Astrocyte of the spinal cord (primary cell): ENCODE results near the gene PERM1.

Source experiments
- DNase-seq: peaks from one replicate; pipeline ENCODE4 v3.0.0; 2011; ENCODE audit warnings: low read depth, low spot score
- H3K4me3 ChIP-seq: 2 replicates; pipeline ENCODE4 v1.5.1; 2011; ENCODE audit warnings: low read depth, mild to moderate bottlenecking, low read length, moderate library complexity
- in situ Hi-C: cut with HindIII; loops from 2 replicates; pipeline ENCODE4 v1.10.0; 2017; ENCODE audit warnings: low sequenced_read_pairs
- TF ChIP-seq, protein P1 (sequence below): IDR thresholded peaks from 2 replicates; pipeline ENCODE4 v1.5.1; 2012; ENCODE audit warnings: low read depth, mild to moderate bottlenecking, low read length, inconsistent platforms

The PERM1 gene

DNA sequence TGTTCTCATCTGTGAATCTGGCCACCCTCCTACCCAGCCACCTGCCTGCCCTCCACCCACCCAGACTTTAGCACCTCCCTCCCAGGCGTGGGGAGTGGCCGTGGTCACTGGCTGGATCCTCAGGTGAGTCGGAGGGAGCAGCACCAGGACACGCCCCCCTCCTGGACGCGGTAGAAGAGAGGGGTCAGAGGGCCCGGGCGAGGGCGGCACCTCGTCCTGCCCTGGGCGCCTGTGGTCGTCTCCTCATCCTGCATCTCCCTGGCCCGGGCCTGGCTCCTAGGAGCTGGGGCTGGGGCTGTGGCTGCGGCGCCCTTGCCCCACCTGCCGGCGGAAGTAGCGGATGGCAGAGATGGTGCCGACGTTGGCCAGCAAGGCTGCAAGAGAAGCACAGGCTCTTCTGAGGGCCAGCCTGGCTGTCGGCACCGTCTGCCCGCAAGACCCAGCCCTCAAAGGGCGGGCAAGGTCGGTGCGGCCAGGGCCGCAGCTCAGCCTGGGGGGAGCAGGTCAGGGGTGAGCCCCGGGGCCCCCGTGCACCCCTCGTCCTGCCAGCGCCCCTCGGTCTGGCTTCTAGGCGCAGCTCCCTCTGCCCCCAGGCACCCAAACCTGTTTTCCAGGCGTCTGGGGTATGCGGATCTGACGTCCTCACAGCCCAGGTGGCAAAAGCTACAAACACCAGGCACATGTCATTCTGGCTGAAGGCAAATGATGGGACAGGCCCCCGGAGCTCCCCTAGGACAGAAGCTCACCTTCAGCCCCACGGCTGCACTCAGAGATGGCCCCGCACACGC is 5.8 kb downstream of the PERM1 start:
- H3K4me3 ChIP-seq = no peak overlapping the region
- peak; percentile 73 for DNase-seq
- in situ Hi-C loops = no loop called here
- TF ChIP-seq, protein P1, sequence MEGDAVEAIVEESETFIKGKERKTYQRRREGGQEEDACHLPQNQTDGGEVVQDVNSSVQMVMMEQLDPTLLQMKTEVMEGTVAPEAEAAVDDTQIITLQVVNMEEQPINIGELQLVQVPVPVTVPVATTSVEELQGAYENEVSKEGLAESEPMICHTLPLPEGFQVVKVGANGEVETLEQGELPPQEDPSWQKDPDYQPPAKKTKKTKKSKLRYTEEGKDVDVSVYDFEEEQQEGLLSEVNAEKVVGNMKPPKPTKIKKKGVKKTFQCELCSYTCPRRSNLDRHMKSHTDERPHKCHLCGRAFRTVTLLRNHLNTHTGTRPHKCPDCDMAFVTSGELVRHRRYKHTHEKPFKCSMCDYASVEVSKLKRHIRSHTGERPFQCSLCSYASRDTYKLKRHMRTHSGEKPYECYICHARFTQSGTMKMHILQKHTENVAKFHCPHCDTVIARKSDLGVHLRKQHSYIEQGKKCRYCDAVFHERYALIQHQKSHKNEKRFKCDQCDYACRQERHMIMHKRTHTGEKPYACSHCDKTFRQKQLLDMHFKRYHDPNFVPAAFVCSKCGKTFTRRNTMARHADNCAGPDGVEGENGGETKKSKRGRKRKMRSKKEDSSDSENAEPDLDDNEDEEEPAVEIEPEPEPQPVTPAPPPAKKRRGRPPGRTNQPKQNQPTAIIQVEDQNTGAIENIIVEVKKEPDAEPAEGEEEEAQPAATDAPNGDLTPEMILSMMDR = peak; percentile 83

DNA sequence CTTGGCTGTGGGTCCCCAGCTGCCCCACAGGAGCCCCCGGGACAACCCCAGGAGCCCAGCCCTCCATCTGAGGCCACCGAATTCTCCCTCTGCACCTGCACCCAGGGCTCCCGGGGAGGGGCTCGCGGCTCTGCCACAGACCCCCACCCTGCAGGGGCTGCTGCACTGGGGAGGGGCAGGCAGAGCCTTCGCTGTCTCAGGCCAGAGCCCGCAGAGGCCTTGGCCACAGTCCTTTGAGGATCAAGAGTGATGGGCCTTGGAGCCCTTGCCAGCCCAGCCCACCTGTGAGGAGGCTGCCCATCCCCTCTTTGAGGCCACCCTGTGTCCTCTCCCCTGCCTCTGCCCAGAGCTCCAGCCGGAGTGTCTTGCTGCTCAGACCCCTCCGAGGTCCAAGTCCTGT is 6.5 kb downstream of the PERM1 start:
- DNase-seq = no peak
- TF ChIP-seq, protein P1 = no peak
- in situ Hi-C loops = no loop called here
- H3K4me3 ChIP-seq = no peak overlapping the region

DNA sequence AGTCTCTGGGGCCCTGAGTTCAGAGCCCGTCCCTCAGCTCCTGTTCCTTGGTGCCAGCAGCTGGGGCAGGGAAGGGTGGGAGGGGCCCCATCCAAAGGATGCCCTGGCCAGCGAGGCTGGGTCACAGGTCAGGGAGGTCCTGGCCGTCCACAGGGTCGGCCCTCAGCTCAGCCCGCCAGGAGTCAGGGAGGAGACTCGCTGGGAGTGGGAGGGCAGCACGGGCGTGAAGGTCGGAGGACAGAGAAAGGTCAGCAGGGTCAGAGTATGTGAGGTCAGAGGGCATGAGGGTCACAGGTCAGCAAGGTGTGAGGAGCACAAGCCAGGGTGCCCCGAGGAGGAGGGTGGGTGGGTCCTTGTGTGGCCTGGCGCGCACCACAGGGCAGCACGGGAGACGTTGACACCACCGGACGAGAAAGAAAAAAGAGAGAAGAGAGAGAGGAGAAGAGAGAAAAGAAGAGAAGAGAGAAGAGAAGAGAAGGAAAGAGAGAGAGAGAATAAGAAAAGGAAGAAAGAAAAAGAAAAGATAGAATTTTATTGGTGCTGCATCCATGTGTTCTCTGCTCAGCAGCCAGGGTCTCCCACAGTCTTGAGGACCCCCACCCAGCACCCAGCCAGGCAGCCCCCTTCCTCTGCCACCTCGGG is 7.1 kb downstream of the PERM1 start:
- TF ChIP-seq, protein P1 = no peak
- in situ Hi-C loops = no loop called here
- H3K4me3 ChIP-seq = no peak overlapping the region
- no peak for DNase-seq

DNA sequence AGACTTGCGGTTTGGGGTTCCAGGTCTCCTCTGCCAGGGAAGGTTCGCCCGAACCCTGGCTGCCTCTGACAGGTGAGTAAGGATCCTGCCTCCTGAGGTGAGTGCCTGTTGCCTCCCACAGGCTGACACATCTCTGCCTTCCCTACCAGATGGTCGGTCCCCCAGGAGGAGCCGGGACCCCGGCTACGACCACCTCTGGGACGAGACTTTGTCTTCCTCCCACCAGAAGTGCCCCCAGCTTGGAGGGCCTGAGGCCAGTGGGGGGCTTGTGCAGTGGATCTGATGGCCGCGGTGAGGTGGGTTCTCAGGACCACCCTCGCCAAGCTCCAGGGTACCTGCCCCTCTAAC is 7.6 kb downstream of the PERM1 start:
- H3K4me3 ChIP-seq = no peak overlapping the region
- DNase-seq = no peak
- TF ChIP-seq, protein P1 = no peak
- in situ Hi-C loops = no loop called here

DNA sequence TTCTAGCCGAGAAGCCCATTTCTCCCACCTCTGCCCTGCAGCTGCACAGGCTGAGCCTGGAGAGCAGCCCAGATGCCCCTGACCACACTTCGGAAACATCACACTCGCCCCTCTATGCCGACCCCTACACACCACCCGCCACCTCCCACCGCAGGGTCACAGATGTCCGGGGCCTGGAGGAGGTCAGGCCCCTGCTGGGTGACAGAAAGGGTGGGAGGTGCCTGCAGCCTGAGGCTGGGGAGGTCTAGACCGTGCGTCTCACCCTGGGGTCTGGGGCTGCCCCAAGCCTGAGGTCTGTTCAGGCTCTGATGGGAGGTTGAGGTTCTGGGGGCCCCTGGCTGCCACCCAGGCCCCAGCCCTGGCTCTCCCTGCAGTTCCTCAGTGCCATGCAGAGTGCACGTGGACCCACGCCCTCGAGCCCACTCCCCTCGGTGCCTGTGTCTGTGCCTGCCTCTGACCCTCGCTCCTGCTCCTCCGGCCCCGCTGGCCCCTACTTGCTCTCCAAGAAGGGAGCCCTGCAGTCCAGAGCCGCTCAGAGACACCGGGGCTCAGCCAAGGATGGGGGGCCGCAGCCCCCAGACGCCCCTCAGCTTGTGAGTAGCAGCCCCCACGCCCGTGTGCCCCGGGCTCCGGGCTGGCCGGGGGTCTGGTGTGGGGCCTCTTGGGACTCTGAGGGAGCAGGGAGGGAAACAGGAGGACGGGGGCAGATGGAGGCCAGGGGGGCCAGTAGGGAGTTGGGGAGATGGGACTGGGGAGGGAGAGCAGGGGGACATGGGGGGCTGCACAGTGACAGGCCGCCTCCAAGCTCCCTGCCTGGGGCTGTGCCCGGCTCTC is 8.2 kb downstream of the PERM1 start:
- in situ Hi-C loops = no loop called here
- TF ChIP-seq, protein P1 = no peak
- no peak overlapping the region for H3K4me3 ChIP-seq
- DNase-seq = no peak

DNA sequence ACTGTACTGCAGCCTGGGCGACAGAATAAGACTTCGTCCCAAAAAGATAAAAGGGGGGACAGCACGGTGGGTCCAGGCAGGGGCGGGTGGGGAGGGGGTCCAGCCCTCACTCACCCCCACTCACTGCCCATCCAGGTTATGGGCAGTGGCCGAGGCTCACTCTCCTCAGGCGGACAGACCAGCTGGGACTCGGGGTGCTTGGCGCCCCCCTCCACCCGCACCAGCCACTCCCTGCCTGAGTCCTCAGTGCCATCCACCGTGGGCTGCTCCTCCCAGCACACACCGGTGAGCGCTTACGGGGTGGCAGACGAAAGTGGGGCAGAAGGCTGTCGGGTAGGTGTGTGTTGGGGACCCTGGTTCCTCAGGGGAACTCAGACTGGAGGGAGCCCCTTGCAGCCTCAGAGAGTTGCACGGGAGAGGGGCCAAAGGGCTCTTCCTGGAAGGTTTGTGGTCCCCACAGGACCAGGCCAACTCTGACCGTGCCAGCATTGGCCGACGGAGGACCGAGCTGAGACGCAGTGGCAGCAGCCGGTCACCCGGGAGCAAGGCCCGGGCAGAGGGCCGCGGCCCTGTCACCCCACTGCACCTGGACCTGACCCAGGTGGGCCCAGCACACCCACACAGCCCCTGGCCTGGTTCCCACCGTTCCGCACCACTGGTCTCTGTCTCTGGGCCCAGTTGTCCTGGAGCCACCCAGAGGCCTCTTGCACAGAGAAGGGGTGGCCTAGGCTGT is 9.0 kb downstream of the PERM1 start:
- in situ Hi-C loops = no loop called here
- H3K4me3 ChIP-seq = no peak overlapping the region
- TF ChIP-seq, protein P1 = no peak
- no peak for DNase-seq
